NCI-H524 treated with DMSO at 0.1 percent for 48 hours (cell line): ENCODE measurements around the gene SAXO2.
"Not testable (repeated sequence)": the region's sequence is repeated elsewhere in the genome, so short reads cannot be mapped to it uniquely, and the experiment has no call there.

Source experiments
- DNase-seq: peaks from one replicate; lab custom pipeline; 2025; lab: John Stamatoyannopoulos, UW

SAXO2 gene

GRCh38 chr15:82314769-82315518 is 52.3 kb downstream of the SAXO2 start:
- no peak for DNase-seq

GRCh38 chr15:82315519-82316246 is 53.1 kb downstream of the SAXO2 start:
- no peak for DNase-seq

- DNase-seq, result not testable (repeated sequence)
Measured at GRCh38 chr15:82316247-82317090, 53.9 kb downstream of the SAXO2 start.

GRCh38 chr15:82317091-82317489 is 54.5 kb downstream of the SAXO2 start:
- no peak for DNase-seq

- not testable (repeated sequence) for DNase-seq
Measured at GRCh38 chr15:82317516-82317915, 54.9 kb downstream of the SAXO2 start.

- DNase-seq, result not testable (repeated sequence)
Measured at GRCh38 chr15:82318281-82318680, 55.7 kb downstream of the SAXO2 start.

- not testable (repeated sequence) for DNase-seq
Measured at GRCh38 chr15:82319522-82320278, 57.1 kb downstream of the SAXO2 start.

GRCh38 chr15:82320861-82321260 is 58.2 kb downstream of the SAXO2 start:
- not testable (repeated sequence) for DNase-seq

GRCh38 chr15:82322488-82322887 is 59.9 kb downstream of the SAXO2 start:
- not testable (repeated sequence) for DNase-seq

GRCh38 chr15:82324831-82325230 is 62.2 kb downstream of the SAXO2 start:
- DNase-seq, result not testable (repeated sequence)

- not testable (repeated sequence) for DNase-seq
Measured at GRCh38 chr15:82325646-82326045, 63.0 kb downstream of the SAXO2 start.

- not testable (repeated sequence) for DNase-seq
Measured at GRCh38 chr15:82326896-82327295, 64.3 kb downstream of the SAXO2 start.

GRCh38 chr15:82327372-82327771 is 64.8 kb downstream of the SAXO2 start:
- not testable (repeated sequence) for DNase-seq

- not testable (repeated sequence) for DNase-seq
Measured at GRCh38 chr15:82329039-82329438, 66.4 kb downstream of the SAXO2 start.

- DNase-seq, result not testable (repeated sequence)
Measured at GRCh38 chr15:82330921-82331320, 68.3 kb downstream of the SAXO2 start.

- DNase-seq, result not testable (repeated sequence)
Measured at GRCh38 chr15:82331576-82332304, 69.1 kb downstream of the SAXO2 start.

- not testable (repeated sequence) for DNase-seq
Measured at GRCh38 chr15:82332711-82333602, 70.3 kb downstream of the SAXO2 start.

GRCh38 chr15:82333603-82334553 is 71.3 kb downstream of the SAXO2 start:
- DNase-seq, result not testable (repeated sequence)
